ENCODE measurements around the gene POU3F3.
A peak's percentile ranks its signal among the peaks of the same experiment; 100 is the strongest.

The POU3F3 gene

GRCh38 chr2:104849101-104849500 lies 4.8 kb upstream of the POU3F3 start:
- H4K20me1 ChIP-seq (ENCODE audit: insufficient read depth, low read length, poor library complexity, severe bottlenecking): no peaks in the 10 kb centered on the region
- H3F3A ChIP-seq (ENCODE audit: low read depth): no peaks in the 10 kb centered on the region
- H3K9ac ChIP-seq (ENCODE audit: low read depth, low read length, poor library complexity, severe bottlenecking): no peak overlapping the region
- no peaks in the 10 kb centered on the region for H3K9me2 ChIP-seq (replicated peaks; ENCODE audit: low read depth, low read length)
- TF ChIP-seq CTCF (conservative IDR thresholded peaks at IDR 0.05; ENCODE audit: low read length) (no peak), EZH2phosphoT487 (IDR thresholded peaks at IDR 0.05; ENCODE audit: borderline replicate concordance) (no peak)
- H3K4me1 ChIP-seq (ENCODE audit: insufficient read depth, low read length, poor library complexity, severe bottlenecking): peaks cover 14% of the 10 kb centered on the region
- H2AFZ ChIP-seq (ENCODE audit: low read length): peak overlapping the region; percentile 58; the same call in 1 of the 2 replicates
- H3K79me2 ChIP-seq (ENCODE audit: insufficient read depth, low read length): no peaks in the 10 kb centered on the region
- H3K4me2 ChIP-seq (ENCODE audit: low read depth, low read length, poor library complexity, severe bottlenecking): peak overlapping the region; percentile 40
- H3K4me3 ChIP-seq (ENCODE audit: low read length, poor library complexity, severe bottlenecking): no peak overlapping the region
- no peaks in the 10 kb centered on the region for H3K27me3 ChIP-seq (ENCODE audit: insufficient read depth, low read length, poor library complexity, severe bottlenecking)
- H3K36me3 ChIP-seq (ENCODE audit: insufficient read depth, low read length): no peaks in the 10 kb centered on the region
- no peaks in the 10 kb centered on the region for H3K9me3 ChIP-seq (ENCODE audit: insufficient read depth, low read depth, low read length)

GRCh38 chr2:104849618-104850141 lies 4.2 kb upstream of the POU3F3 start:
- no peaks in the 10 kb centered on the region for H3F3A ChIP-seq (ENCODE audit: low read depth)
- H3K9ac ChIP-seq (ENCODE audit: low read depth, low read length, poor library complexity, severe bottlenecking): no peak overlapping the region
- H3K4me2 ChIP-seq (ENCODE audit: low read depth, low read length, poor library complexity, severe bottlenecking): peak overlapping the region; percentile 40
- peak; percentile 93 for TF ChIP-seq CTCF (conservative IDR thresholded peaks at IDR 0.05; ENCODE audit: low read length)
- no peak for TF ChIP-seq EZH2phosphoT487 (IDR thresholded peaks at IDR 0.05; ENCODE audit: borderline replicate concordance)
- no peaks in the 10 kb centered on the region for H3K9me3 ChIP-seq (ENCODE audit: insufficient read depth, low read depth, low read length)
- no peak overlapping the region for H3K4me3 ChIP-seq (ENCODE audit: low read length, poor library complexity, severe bottlenecking)
- H3K36me3 ChIP-seq (ENCODE audit: insufficient read depth, low read length): no peaks in the 10 kb centered on the region
- H4K20me1 ChIP-seq (ENCODE audit: insufficient read depth, low read length, poor library complexity, severe bottlenecking): no peaks in the 10 kb centered on the region
- no peaks in the 10 kb centered on the region for H3K9me2 ChIP-seq (replicated peaks; ENCODE audit: low read depth, low read length)
- H3K79me2 ChIP-seq (ENCODE audit: insufficient read depth, low read length): no peaks in the 10 kb centered on the region
- H2AFZ ChIP-seq (ENCODE audit: low read length): peak overlapping the region; percentile 58
- no peaks in the 10 kb centered on the region for H3K27me3 ChIP-seq (ENCODE audit: insufficient read depth, low read length, poor library complexity, severe bottlenecking)
- H3K4me1 ChIP-seq (ENCODE audit: insufficient read depth, low read length, poor library complexity, severe bottlenecking): peaks cover 14% of the 10 kb centered on the region

GRCh38 chr2:104850361-104851290 lies 3.3 kb upstream of the POU3F3 start:
- Histone ChIP-seq H3K4me3 (ENCODE audit: low read length, poor library complexity, severe bottlenecking) (no peak overlapping the region), H3K27me3 (ENCODE audit: insufficient read depth, low read length, poor library complexity, severe bottlenecking) (no peaks in the 10 kb centered on the region)
- no peak for TF ChIP-seq EZH2phosphoT487 (IDR thresholded peaks at IDR 0.05; ENCODE audit: borderline replicate concordance)

More at GRCh38 chr2:104850361-104851290, 3.3 kb upstream of the POU3F3 start:
- no peaks in the 10 kb centered on the region for H3K79me2 ChIP-seq (ENCODE audit: insufficient read depth, low read length)
- H3K9me2 ChIP-seq (replicated peaks; ENCODE audit: low read depth, low read length): no peaks in the 10 kb centered on the region
- H3K4me1 ChIP-seq (ENCODE audit: insufficient read depth, low read length, poor library complexity, severe bottlenecking): peaks cover 14% of the 10 kb centered on the region
- H3K36me3 ChIP-seq (ENCODE audit: insufficient read depth, low read length): no peaks in the 10 kb centered on the region
- H4K20me1 ChIP-seq (ENCODE audit: insufficient read depth, low read length, poor library complexity, severe bottlenecking): no peaks in the 10 kb centered on the region
- H3K4me2 ChIP-seq (ENCODE audit: low read depth, low read length, poor library complexity, severe bottlenecking): peak overlapping the region; percentile 81
- H3K9me3 ChIP-seq (ENCODE audit: insufficient read depth, low read depth, low read length): no peaks in the 10 kb centered on the region
- peak overlapping the region; percentile 58; the same call in 1 of the 2 replicates for H2AFZ ChIP-seq (ENCODE audit: low read length)
- no peaks in the 10 kb centered on the region for H3F3A ChIP-seq (ENCODE audit: low read depth)
- H3K9ac ChIP-seq (ENCODE audit: low read depth, low read length, poor library complexity, severe bottlenecking): no peak overlapping the region
